HEK293 (cell line): ENCODE data around the gene TLX3.

Experiments used
- CTCF ChIA-PET: fragments of 350-600 bp; formaldehyde crosslinking; extraction: SDS; loops from one replicate; lab custom pipeline; 2021; ENCODE audit warnings: antibody characterized with exemption; lab: Yijun Ruan, JAX
- POLR2A ChIA-PET: fragments of 300-600 bp; formaldehyde crosslinking; extraction: SDS; loops from one replicate; lab custom pipeline; 2020; ENCODE audit warnings: antibody characterized with exemption, inconsistent platforms; lab: Yijun Ruan, JAX
- H3K27ac ChIP-seq: fragments of 200-500 bp; sonication (Bioruptor generic); 2 replicates; pipeline ENCODE4 v1.5.1; 2014; ENCODE audit warnings: low read depth, low read length, control low read depth, inconsistent platforms; ENCODE audit errors: extremely low read depth
- H3K36me3 ChIP-seq, 2 experiments: fragments of 200-500 bp in 1 of 2; sonication (Bioruptor generic) in 1 of 2; 1 replicate in 1 of 2; 2 replicates in 1 of 2; pipeline ENCODE4 v1.5.1; 2014 to 2017; ENCODE audit warnings: inconsistent platforms in 2 of 2, low read length in 2 of 2; ENCODE audit not compliant: control insufficient read depth in 2 of 2, insufficient read depth in 1 of 2
- H3K4me1 ChIP-seq: fragments of 200-500 bp; sonication (Bioruptor generic); 2 replicates; pipeline ENCODE4 v1.5.1; 2014; ENCODE audit warnings: mild to moderate bottlenecking, low read length, inconsistent platforms; ENCODE audit not compliant: control insufficient read depth, insufficient read depth
- H3K4me3 ChIP-seq: 2 replicates; pipeline ENCODE4 v1.5.1; 2011; ENCODE audit warnings: low read depth, mild to moderate bottlenecking, control low read depth, low read length, moderate library complexity
- H3K9me3 ChIP-seq: fragments of 200-500 bp; sonication (Bioruptor generic); 2 replicates; pipeline ENCODE4 v1.5.1; 2014; ENCODE audit warnings: low read depth, low read length, inconsistent platforms; ENCODE audit not compliant: control insufficient read depth, insufficient read depth
- KLF16 ChIP-seq: fragments of 450-650 bp; formaldehyde crosslinking; IDR thresholded peaks from 2 replicates; pipeline ENCODE4 v1.5.1; 2017; ENCODE audit warnings: missing biosample characterization, missing genetic modification characterization
- SP3 ChIP-seq: fragments of 450-650 bp; formaldehyde crosslinking; IDR thresholded peaks from 2 replicates; pipeline ENCODE4 v1.5.1; 2016; ENCODE audit warnings: missing biosample characterization, missing genetic modification characterization
- YY2 ChIP-seq: fragments of 450-650 bp; formaldehyde crosslinking; IDR thresholded peaks from 2 replicates; pipeline ENCODE4 v1.5.1; 2016; ENCODE audit warnings: missing biosample characterization, missing genetic modification characterization
- ZBTB48 ChIP-seq: fragments of 450-650 bp; formaldehyde crosslinking; IDR thresholded peaks from 2 replicates; pipeline ENCODE4 v1.5.1; 2016; ENCODE audit warnings: missing biosample characterization, missing genetic modification characterization
- ZFHX2 ChIP-seq: fragments of 450-650 bp; formaldehyde crosslinking; conservative IDR thresholded peaks from 2 replicates; pipeline ENCODE4 v1.5.1; 2016; ENCODE audit warnings: missing biosample characterization, missing genetic modification characterization
- ZNF133 ChIP-seq: fragments of 450-650 bp; formaldehyde crosslinking; IDR thresholded peaks from 2 replicates; pipeline ENCODE4 v1.5.1; 2016; ENCODE audit warnings: missing biosample characterization, missing genetic modification characterization
- ZNF138 ChIP-seq: fragments of 450-650 bp; formaldehyde crosslinking; IDR thresholded peaks from 2 replicates; pipeline ENCODE4 v1.5.1; 2016; ENCODE audit warnings: missing biosample characterization, missing genetic modification characterization, borderline replicate concordance
- ZNF146 ChIP-seq: fragments of 450-650 bp; formaldehyde crosslinking; IDR thresholded peaks from 2 replicates; pipeline ENCODE4 v1.5.1; 2016; ENCODE audit warnings: missing biosample characterization, missing genetic modification characterization
- ZNF155 ChIP-seq: fragments of 450-650 bp; formaldehyde crosslinking; IDR thresholded peaks from 2 replicates; pipeline ENCODE4 v1.5.1; 2016; ENCODE audit warnings: missing biosample characterization, missing genetic modification characterization
- ZNF174 ChIP-seq: fragments of 450-650 bp; formaldehyde crosslinking; IDR thresholded peaks from 2 replicates; pipeline ENCODE4 v1.5.0; 2017; ENCODE audit warnings: missing biosample characterization, mild to moderate bottlenecking, missing genetic modification characterization
- ZNF391 ChIP-seq: fragments of 450-650 bp; formaldehyde crosslinking; IDR thresholded peaks from 2 replicates; pipeline ENCODE4 v1.5.1; 2016; ENCODE audit warnings: low read depth, missing biosample characterization, missing genetic modification characterization, borderline replicate concordance
- ZNF548 ChIP-seq: fragments of 450-650 bp; formaldehyde crosslinking; IDR thresholded peaks from 2 replicates; pipeline ENCODE4 v1.5.1; 2016; ENCODE audit warnings: missing biosample characterization, missing genetic modification characterization
- ZNF558 ChIP-seq: fragments of 450-650 bp; formaldehyde crosslinking; IDR thresholded peaks from 2 replicates; pipeline ENCODE4 v1.5.1; 2016; ENCODE audit warnings: missing biosample characterization, missing genetic modification characterization
- ZNF561 ChIP-seq: fragments of 450-650 bp; IDR thresholded peaks from 2 replicates; pipeline ENCODE4 v1.5.1; 2018; ENCODE audit warnings: missing biosample characterization, missing genetic modification characterization, borderline replicate concordance
- ZNF660 ChIP-seq: fragments of 450-650 bp; IDR thresholded peaks from 2 replicates; pipeline ENCODE4 v1.5.1; 2018; ENCODE audit warnings: missing biosample characterization, mild to moderate bottlenecking, missing genetic modification characterization
- ZNF701 ChIP-seq: fragments of 450-650 bp; formaldehyde crosslinking; IDR thresholded peaks from 2 replicates; pipeline ENCODE4 v1.5.1; 2016; ENCODE audit warnings: missing biosample characterization, missing genetic modification characterization
- ZNF777 ChIP-seq: fragments of 450-650 bp; formaldehyde crosslinking; IDR thresholded peaks from 2 replicates; pipeline ENCODE4 v1.5.1; 2017; ENCODE audit warnings: missing biosample characterization, missing genetic modification characterization, borderline replicate concordance
- TF ChIP-seq, protein P1 (sequence below): fragments of 450-650 bp; formaldehyde crosslinking; IDR thresholded peaks from 2 replicates; pipeline ENCODE4 v1.5.1; 2016; ENCODE audit warnings: missing biosample characterization, missing genetic modification characterization
- TF ChIP-seq, protein P2 (sequence below): fragments of 450-650 bp; formaldehyde crosslinking; IDR thresholded peaks from 2 replicates; pipeline ENCODE4 v1.5.0; 2017; ENCODE audit warnings: missing biosample characterization, missing genetic modification characterization, borderline replicate concordance
- TF ChIP-seq, protein P3 (sequence below): fragments of 450-650 bp; formaldehyde crosslinking; IDR thresholded peaks from 2 replicates; pipeline ENCODE4 v1.5.1; 2016; ENCODE audit warnings: missing biosample characterization, missing genetic modification characterization
- TF ChIP-seq, protein P4 (sequence below): IDR thresholded peaks from 2 replicates; pipeline ENCODE4 v1.6.1; 2011; ENCODE audit warnings: mild to moderate bottlenecking, low read depth, low read length, borderline replicate concordance

The TLX3 gene

DNA sequence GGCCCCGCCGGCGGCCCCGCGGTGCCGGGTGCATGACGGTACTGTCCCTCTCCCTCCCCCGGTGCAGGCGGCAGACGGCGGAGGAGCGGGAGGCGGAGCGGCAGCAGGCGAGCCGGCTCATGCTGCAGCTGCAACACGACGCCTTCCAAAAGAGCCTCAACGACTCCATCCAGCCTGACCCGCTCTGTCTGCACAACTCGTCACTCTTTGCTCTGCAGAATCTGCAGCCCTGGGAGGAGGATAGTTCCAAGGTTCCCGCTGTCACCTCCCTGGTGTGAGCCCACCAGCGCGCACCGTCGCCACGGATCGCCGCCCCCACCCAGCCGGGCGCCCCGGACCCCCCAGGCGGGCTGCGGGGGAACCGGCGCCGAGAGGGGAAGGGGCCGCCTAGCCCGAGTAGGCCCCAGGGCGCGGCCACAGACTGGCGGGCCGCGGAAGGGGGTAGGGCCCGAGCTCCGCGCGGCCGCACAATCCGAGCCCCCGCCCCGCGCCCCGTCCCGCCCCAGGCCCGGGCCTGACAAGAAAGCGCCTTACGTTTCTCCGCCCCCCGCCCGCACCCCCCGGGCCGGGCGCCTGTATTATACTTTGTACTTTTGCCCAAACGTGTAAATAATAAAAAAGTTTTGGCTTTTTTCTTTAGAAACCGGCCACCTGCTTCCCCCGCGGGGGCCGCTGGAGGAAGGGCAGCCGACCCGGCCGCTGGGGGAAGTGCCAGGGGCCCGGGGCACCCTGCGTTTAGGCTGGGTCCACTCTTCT, 2.5 kb downstream of the TLX3 start (continued):
- TF ChIP-seq ZNF660 (tag by site-specific recombination) (no peak), ZFHX2 (no peak)
- TF ChIP-seq, protein P1, sequence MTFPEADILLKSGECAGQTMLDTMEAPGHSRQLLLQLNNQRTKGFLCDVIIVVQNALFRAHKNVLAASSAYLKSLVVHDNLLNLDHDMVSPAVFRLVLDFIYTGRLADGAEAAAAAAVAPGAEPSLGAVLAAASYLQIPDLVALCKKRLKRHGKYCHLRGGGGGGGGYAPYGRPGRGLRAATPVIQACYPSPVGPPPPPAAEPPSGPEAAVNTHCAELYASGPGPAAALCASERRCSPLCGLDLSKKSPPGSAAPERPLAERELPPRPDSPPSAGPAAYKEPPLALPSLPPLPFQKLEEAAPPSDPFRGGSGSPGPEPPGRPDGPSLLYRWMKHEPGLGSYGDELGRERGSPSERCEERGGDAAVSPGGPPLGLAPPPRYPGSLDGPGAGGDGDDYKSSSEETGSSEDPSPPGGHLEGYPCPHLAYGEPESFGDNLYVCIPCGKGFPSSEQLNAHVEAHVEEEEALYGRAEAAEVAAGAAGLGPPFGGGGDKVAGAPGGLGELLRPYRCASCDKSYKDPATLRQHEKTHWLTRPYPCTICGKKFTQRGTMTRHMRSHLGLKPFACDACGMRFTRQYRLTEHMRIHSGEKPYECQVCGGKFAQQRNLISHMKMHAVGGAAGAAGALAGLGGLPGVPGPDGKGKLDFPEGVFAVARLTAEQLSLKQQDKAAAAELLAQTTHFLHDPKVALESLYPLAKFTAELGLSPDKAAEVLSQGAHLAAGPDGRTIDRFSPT: no peak

DNA sequence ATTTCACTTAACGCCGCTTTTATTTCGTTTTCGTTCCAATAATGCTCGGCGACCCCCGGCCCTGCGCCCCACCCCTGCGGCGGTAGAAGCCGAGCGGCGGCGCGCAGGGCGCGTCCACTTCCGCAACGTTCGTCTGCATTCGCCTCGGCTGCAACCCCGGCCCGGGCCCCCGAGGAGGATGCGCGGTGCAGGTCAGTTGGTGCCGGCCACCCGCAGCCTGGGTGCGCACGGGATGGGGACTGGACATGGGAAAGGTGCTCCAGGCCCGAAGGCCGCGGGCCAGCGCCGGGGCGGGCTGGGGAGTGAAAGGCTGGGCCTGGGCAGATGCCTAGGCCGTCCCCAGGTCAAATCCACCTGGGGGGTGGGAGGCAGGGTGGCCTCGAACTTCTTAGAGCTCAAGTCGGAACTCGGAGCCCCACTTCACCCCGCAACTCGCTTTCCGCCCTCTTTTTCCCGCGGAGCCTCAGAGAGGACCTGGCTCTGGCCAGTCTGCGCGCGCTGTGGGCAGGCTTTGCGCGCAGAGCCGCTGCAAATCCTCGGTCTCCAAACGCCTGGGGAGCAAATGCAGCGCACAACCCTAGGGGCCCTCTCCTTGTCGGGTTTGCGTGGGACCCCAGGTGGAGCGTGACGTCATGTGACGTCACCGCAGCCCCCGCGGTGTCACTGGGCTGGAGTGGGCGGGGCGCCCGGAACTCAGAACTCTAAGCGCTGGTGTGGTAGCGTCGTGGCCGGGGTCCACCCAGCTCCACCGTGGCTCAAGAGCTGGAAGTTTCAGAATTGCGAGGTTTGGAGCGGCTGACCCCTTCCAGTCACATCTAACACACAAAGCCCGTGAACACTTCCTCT, 3.3 kb downstream of the TLX3 start:
- Histone ChIP-seq H3K4me3 (no peak overlapping the region), H3K36me3 (peaks cover 3 to 9% of the 10 kb centered on the region in 2 experiments; a peak in 2 of 3 replicates), H3K4me1 (peaks cover under 1% of the 10 kb centered on the region; the same call in 1 of the 2 replicates), H3K27ac (no peak overlapping the region), H3K9me3 (no peaks in the 10 kb centered on the region)
- TF ChIP-seq ZNF133 (tag by site-specific recombination) (no peak), KLF16 (tag by site-specific recombination) (no peak), ZNF548 (tag by site-specific recombination) (no peak), SP3 (no peak), ZNF174 (tag by site-specific recombination) (no peak), ZNF155 (tag by site-specific recombination) (no peak), ZNF391 (no peak), ZBTB48 (tag by site-specific recombination) (no peak), ZNF777 (tag by site-specific recombination) (no peak), ZNF138 (tag by site-specific recombination) (no peak), ZNF561 (no peak), ZNF558 (tag by site-specific recombination) (no peak), YY2 (tag by site-specific recombination) (no peak), ZNF701 (tag by site-specific recombination) (no peak), ZNF146 (tag by site-specific recombination) (no peak)
- TF ChIP-seq, protein P2, sequence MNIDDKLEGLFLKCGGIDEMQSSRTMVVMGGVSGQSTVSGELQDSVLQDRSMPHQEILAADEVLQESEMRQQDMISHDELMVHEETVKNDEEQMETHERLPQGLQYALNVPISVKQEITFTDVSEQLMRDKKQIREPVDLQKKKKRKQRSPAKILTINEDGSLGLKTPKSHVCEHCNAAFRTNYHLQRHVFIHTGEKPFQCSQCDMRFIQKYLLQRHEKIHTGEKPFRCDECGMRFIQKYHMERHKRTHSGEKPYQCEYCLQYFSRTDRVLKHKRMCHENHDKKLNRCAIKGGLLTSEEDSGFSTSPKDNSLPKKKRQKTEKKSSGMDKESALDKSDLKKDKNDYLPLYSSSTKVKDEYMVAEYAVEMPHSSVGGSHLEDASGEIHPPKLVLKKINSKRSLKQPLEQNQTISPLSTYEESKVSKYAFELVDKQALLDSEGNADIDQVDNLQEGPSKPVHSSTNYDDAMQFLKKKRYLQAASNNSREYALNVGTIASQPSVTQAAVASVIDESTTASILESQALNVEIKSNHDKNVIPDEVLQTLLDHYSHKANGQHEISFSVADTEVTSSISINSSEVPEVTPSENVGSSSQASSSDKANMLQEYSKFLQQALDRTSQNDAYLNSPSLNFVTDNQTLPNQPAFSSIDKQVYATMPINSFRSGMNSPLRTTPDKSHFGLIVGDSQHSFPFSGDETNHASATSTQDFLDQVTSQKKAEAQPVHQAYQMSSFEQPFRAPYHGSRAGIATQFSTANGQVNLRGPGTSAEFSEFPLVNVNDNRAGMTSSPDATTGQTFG (tag by site-specific recombination): no peak
- TF ChIP-seq, protein P3, sequence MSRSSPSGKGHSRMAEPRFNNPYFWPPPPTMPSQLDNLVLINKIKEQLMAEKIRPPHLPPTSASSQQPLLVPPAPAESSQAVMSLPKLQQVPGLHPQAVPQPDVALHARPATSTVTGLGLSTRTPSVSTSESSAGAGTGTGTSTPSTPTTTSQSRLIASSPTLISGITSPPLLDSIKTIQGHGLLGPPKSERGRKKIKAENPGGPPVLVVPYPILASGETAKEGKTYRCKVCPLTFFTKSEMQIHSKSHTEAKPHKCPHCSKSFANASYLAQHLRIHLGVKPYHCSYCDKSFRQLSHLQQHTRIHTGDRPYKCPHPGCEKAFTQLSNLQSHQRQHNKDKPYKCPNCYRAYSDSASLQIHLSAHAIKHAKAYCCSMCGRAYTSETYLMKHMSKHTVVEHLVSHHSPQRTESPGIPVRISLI (tag by site-specific recombination): no peak
- TF ChIP-seq, protein P4, sequence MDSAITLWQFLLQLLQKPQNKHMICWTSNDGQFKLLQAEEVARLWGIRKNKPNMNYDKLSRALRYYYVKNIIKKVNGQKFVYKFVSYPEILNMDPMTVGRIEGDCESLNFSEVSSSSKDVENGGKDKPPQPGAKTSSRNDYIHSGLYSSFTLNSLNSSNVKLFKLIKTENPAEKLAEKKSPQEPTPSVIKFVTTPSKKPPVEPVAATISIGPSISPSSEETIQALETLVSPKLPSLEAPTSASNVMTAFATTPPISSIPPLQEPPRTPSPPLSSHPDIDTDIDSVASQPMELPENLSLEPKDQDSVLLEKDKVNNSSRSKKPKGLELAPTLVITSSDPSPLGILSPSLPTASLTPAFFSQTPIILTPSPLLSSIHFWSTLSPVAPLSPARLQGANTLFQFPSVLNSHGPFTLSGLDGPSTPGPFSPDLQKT: no peak
- POLR2A ChIA-PET: no interaction called here
- CTCF ChIA-PET: interaction anchor here (0.6 kb wide), 1 partner anchor 32 kb away, joined by 4 read pairs; no protein-coding TSS in a partner anchor
